GM20000 (cell line): ENCODE data around the gene ACOX3.

Source experiments
- DNase-seq: peaks from one replicate; pipeline ENCODE4 v3.0.0; 2012; ENCODE audit warnings: low spot score
- TF ChIP-seq, protein P1 (sequence below): IDR thresholded peaks from 2 replicates; pipeline ENCODE4 v1.5.1; 2012; ENCODE audit warnings: mild to moderate bottlenecking, control low read depth; ENCODE audit errors: extremely low read depth, missing control alignments

ACOX3 gene

DNA sequence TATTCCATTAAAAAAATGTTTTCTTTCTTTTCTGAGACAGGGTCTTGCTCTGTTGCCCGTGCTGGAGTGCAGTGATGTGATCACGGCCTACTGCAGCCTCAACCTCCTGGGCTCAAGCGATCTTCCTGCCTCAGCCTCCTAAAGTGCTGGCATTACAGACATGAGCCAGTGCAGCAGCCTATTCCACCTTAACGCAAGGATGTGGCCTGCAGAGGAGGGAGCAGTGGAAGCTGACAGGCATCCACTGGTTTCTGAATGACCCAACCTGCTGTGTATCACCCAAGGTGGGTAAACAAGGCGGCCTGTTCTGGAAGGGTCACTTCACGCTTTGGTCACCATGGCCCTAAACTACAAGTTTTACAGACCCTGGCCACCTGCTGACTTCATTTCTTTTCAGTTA is 60.8 kb downstream of the ACOX3 start:
- DNase-seq: no peak
- TF ChIP-seq, protein P1, sequence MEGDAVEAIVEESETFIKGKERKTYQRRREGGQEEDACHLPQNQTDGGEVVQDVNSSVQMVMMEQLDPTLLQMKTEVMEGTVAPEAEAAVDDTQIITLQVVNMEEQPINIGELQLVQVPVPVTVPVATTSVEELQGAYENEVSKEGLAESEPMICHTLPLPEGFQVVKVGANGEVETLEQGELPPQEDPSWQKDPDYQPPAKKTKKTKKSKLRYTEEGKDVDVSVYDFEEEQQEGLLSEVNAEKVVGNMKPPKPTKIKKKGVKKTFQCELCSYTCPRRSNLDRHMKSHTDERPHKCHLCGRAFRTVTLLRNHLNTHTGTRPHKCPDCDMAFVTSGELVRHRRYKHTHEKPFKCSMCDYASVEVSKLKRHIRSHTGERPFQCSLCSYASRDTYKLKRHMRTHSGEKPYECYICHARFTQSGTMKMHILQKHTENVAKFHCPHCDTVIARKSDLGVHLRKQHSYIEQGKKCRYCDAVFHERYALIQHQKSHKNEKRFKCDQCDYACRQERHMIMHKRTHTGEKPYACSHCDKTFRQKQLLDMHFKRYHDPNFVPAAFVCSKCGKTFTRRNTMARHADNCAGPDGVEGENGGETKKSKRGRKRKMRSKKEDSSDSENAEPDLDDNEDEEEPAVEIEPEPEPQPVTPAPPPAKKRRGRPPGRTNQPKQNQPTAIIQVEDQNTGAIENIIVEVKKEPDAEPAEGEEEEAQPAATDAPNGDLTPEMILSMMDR: no peak

DNA sequence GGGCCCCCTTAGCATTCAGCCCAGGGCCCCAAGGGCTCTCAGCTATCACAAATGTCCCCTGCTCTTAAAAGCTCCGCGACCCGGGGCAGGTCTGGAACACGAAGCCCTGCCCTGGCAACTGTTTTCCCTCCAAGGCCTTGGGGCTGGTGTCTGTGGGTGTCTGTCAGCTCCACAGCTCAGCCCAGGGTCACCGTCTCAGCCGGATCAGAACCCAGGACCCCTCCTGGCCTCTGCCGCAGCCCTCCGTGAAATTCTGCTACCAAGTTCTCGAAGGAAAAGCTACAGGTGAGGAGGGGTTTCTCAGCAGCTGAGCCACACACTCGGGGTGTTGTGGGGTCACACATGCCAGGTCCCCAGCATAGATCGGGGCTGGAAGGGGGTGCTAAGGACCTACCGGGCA is 61.2 kb downstream of the ACOX3 start:
- TF ChIP-seq, protein P1: no peak
- DNase-seq: no peak

DNA sequence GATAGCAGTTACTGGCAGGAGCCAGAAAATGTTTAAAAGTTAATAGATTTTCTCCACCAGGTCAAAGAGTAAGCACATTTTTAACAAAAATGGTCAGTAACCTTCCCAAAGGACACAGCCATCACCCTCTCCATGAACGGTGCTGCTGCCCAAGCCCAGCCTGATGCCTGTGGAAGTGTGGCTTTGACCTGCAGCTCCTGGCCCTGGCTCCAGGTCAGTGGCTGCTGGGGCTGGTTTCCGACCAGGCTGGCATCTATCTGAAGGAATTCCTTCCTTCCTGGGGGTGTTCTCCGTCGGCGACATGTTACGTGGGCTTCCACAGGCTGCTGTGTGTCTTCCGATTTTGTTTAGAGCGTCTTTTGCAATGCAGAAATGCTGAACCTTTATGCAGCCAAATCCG is 61.7 kb downstream of the ACOX3 start:
- TF ChIP-seq, protein P1: no peak
- DNase-seq: no peak

DNA sequence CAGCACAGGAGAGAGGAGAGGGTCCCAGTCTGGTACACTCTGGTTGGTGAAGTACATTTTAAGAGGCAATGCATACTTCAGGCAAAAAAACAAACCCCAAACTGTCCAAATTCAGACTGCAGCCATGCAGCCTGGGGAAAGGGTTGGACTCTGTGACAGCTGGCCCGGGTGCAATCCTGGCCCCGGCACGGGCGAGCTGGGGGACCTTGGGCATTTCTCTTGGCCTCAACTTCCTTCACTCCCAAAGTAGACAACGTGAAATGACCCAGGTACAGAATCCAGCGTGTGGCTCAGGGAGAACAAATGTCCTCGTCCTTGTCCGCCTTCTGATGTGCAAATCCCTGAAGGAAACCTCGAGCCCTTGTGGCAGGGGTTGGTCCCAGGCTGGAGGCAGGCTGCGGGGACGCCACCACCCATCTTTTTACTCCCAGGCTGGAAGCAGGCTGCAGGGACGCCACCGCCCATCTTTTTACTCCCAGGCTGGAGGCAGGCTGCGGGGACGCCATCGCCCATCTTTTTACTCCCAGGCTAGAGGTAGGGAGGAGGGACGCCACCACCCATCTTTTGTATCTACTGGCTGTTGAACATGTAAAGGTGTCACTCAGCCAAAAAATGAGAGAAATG is 62.3 kb downstream of the ACOX3 start:
- no peak for DNase-seq
- TF ChIP-seq, protein P1: no peak

DNA sequence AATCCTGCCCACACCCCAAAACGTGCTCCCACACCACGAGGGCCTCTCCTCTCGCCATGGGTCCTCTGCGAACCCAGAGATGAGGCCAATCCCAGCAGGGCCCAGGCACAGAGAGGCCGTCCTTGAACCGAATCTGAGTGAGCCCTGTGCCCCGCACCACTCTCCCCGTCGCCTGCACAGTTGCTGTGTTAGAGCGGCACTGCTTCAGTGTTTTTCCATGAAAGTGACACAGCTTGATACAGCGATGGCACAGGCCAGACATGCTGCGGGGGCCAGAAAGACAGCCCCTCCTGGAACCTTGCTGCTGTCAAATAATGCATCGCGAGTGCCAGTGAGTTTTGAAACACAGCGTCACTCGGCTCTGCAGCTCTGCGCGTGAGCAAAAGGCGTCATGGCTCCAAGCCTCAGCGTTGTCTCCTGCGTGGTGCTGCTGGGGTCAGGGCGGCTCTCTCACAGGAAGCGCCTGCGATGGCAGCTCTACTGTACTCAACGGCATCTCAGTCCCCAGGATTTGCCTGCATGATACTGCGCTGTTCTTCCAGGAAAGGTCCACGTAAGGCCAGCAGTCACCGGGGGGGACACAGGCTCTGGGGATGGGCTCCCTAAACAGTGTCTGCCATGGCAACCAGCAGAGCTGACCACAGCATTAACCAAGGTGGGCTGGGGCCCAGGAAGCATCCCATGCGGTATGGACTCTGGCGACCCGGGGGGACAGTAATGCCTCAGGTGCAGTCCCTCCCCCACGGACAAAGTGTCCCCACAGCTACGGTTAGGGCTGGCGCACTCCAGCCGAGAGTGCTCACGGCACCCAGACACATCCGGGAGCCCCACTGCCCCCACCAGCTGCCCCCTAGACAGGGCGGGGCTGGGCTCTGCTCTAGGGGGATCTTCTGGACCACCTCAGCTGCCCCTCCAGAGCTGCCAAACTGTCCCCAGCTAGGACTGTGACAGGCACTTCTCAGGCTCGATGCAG is 63.1 kb downstream of the ACOX3 start:
- TF ChIP-seq, protein P1: no peak
- no peak for DNase-seq

DNA sequence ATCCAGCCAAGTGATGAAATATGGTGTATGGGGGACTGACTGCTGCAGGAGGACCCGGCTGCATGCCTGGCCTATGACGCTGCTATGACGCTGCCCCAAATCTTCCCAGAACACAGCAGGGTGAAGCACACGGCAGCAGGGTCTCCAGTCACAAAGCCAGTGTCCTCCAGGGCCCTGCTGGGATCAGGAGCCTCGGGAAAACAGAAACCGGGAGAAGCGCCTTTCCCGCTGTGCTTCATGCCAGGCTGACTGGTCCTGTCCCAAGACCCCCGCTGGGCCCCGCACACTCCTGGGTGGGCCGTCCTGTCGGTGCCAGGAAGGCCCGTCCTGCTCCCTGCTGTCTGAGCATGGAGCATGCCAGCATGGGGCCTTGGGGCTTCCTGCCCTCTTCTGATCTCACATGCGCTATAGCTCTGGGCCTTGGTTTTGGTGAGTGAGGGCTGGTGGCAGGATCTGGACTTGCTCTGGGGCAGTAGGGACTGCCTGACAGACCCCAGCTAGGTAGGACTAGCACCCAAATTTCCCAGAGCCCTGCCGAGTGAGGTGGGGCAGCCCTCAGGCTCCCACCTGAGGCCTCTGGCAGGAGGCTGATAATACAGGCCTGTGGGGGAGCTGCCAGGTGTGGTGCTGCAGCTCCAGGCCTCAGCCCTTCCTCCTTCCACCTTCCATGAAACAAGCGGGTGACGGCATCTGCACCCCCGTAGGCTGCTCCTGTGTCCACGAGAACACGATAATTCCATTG is 64.0 kb downstream of the ACOX3 start:
- DNase-seq: no peak
- TF ChIP-seq, protein P1: no peak
